HCT116 (cell line): ENCODE data around the gene GTF2IRD1. TPM values are rescaled to one million over a fixed set of nuclear protein-coding genes. Genes with fewer than 3 reads are reported as not detected.

Source experiments
- ATAC-seq: fragments of 200-7000 bp; cut with Tn5 transposase; 2 replicates; pipeline ENCODE4 v1.9.1; 2020; ENCODE audit warnings: mild to moderate bottlenecking, moderate library complexity
- BruUV-seq: library from RNA; stranded (reverse); fragments of 400-500 nt; replicated peaks from 2 replicates; lab custom pipeline; 2021; lab: Mats Ljungman, UMichigan
- CTCF ChIA-PET: fragments of 300-600 bp; sonication (Branson Sonifier 250); formaldehyde crosslinking; loops from one replicate; lab custom pipeline; 2021; ENCODE audit warnings: antibody characterized with exemption; lab: Charles Lee
- POLR2A ChIA-PET: fragments of 300-600, 350-600 bp; sonication (Branson Sonifier 250); formaldehyde crosslinking; loops from one replicate; lab custom pipeline; 2021; ENCODE audit warnings: antibody characterized with exemption; lab: Charles Lee
- RAD21 ChIA-PET, 2 experiments: fragments of 300-600 bp; sonication (Branson Sonifier 250); formaldehyde crosslinking; loops; one replicate each; lab custom pipeline; 2023; ENCODE audit warnings: low total read pairs in 2 of 2; ENCODE audit not compliant: uncharacterized antibody in 2 of 2, unreplicated experiment in 2 of 2, low non-redundant PET in 1 of 2; lab: Charles Lee
- DNase-seq: peaks from one replicate; pipeline ENCODE4 v3.0.0-alpha.2; 2010; ENCODE audit warnings: low read depth, low spot score
- H2AFZ ChIP-seq: fragments of 200-600 bp; shearing (Covaris generic), sonication (generic); 2 replicates; pipeline ENCODE4 v1.6.1; 2017; ENCODE audit warnings: low read depth, mixed run types, mixed read lengths, antibody characterized with exemption, low read length; ENCODE audit not compliant: poor library complexity, severe bottlenecking
- H3K27ac ChIP-seq: 2 replicates; pipeline ENCODE4 v1.5.1; 2012; ENCODE audit warnings: low read depth, low read length
- H3K27me3 ChIP-seq: fragments of 200-600 bp; sonication (generic); 2 replicates; pipeline ENCODE4 v1.6.1; 2016; ENCODE audit warnings: mixed run types, low read length, mixed read lengths; ENCODE audit not compliant: insufficient read depth
- H3K36me3 ChIP-seq, 2 experiments: fragments of 200-500 bp in 1 of 2; fragments of 200-600 bp in 1 of 2; sonication (Bioruptor generic) in 1 of 2; sonication (generic) in 1 of 2; 2 replicates each; pipeline versions ENCODE4 v1.5.1 to v1.6.1; 2014 to 2016; ENCODE audit warnings: low read length in 2 of 2, inconsistent platforms in 1 of 2, mixed read lengths in 1 of 2, mixed run types in 1 of 2; ENCODE audit not compliant: insufficient read depth in 2 of 2, control insufficient read depth in 1 of 2
- H3K4me1 ChIP-seq, 2 experiments: fragments of 200-600 bp in 1 of 2; sonication (generic) in 1 of 2; 2 replicates each; pipeline versions ENCODE4 v1.5.1 to v1.6.1; 2012 to 2017; ENCODE audit warnings: low read length in 2 of 2, inconsistent platforms in 1 of 2, mild to moderate bottlenecking in 1 of 2, mixed read lengths in 1 of 2, mixed run types in 1 of 2, moderate library complexity in 1 of 2; ENCODE audit not compliant: insufficient read depth in 2 of 2, control insufficient read depth in 1 of 2
- H3K4me2 ChIP-seq: fragments of 200-600 bp; sonication (generic); 2 replicates; pipeline ENCODE4 v1.6.1; 2017; ENCODE audit warnings: mixed run types, low read length, mixed read lengths
- H3K4me3 ChIP-seq, 2 experiments: fragments of 200-600 bp in 1 of 2; sonication (generic) in 1 of 2; replicated peaks in 1 of 2; 2 replicates each; pipeline ENCODE4 v1.5.1; 2011 to 2016; ENCODE audit warnings: low read length in 2 of 2, control low read depth in 1 of 2, low read depth in 1 of 2, mild to moderate bottlenecking in 1 of 2, mixed read lengths in 1 of 2, mixed run types in 1 of 2
- H3K79me2 ChIP-seq: fragments of 200-600 bp; sonication (generic); 2 replicates; pipeline ENCODE4 v1.6.1; 2017; ENCODE audit warnings: mild to moderate bottlenecking, mixed run types, low read length, moderate library complexity, mixed read lengths; ENCODE audit not compliant: insufficient read depth
- H3K9ac ChIP-seq: fragments of 200-600 bp; sonication (generic); 2 replicates; pipeline ENCODE4 v1.6.1; 2016; ENCODE audit warnings: low read length, mixed read lengths
- H3K9me2 ChIP-seq: fragments of 200-600 bp; sonication (generic), shearing (Covaris generic); 2 replicates; pipeline ENCODE4 v1.6.1; 2017; ENCODE audit warnings: mixed run types, mild to moderate bottlenecking, moderate library complexity; ENCODE audit not compliant: insufficient read depth
- H3K9me3 ChIP-seq, 2 experiments: fragments of 200-500 bp in 1 of 2; fragments of 200-600 bp in 1 of 2; sonication (Bioruptor generic) in 1 of 2; sonication (generic) in 1 of 2; 2 replicates each; pipeline ENCODE4 v1.6.1; 2014 to 2017; ENCODE audit warnings: low read length in 2 of 2, mixed read lengths in 2 of 2, inconsistent platforms in 1 of 2, low read depth in 1 of 2, mild to moderate bottlenecking in 1 of 2, mixed run types in 1 of 2, moderate library complexity in 1 of 2; ENCODE audit not compliant: control insufficient read depth in 1 of 2, insufficient read depth in 1 of 2
- H4K20me1 ChIP-seq: fragments of 200-600 bp; sonication (generic), shearing (Covaris generic); 2 replicates; pipeline ENCODE4 v1.6.1; 2017; ENCODE audit warnings: mixed run types, mild to moderate bottlenecking, moderate library complexity; ENCODE audit not compliant: insufficient read depth
- CEBPB ChIP-seq: IDR thresholded peaks from 2 replicates; pipeline ENCODE4 v1.6.1; 2012; ENCODE audit warnings: low read depth
- CTCF ChIP-seq, 3 experiments: fragments of 200-600 bp in 1 of 3; sonication (generic) in 1 of 3; IDR thresholded peaks in 2 of 3; conservative IDR thresholded peaks in 1 of 3; 2 replicates each; pipeline ENCODE4 v1.5.1; 2012 to 2017; ENCODE audit warnings: low read depth in 2 of 3, low read length in 2 of 3, antibody characterized with exemption in 1 of 3, borderline replicate concordance in 1 of 3, control low read depth in 1 of 3, mild to moderate bottlenecking in 1 of 3, mixed read lengths in 1 of 3, mixed run types in 1 of 3, moderate library complexity in 1 of 3; ENCODE audit not compliant: insufficient read depth in 1 of 3
- EZH2 ChIP-seq: fragments of 200-600 bp; sonication (generic); IDR thresholded peaks from 2 replicates; pipeline ENCODE4 v1.6.1; 2017; ENCODE audit warnings: antibody characterized with exemption, mixed run types
- FOSL1 ChIP-seq: IDR thresholded peaks from 2 replicates; pipeline ENCODE4 v1.6.1; 2012; ENCODE audit warnings: low read depth
- POLR2A ChIP-seq: IDR thresholded peaks from 2 replicates; pipeline ENCODE4 v1.7.0; 2011; ENCODE audit warnings: borderline replicate concordance; ENCODE audit not compliant: insufficient read depth, insufficient read length; ENCODE audit errors: extremely low read depth
- POLR2AphosphoS5 ChIP-seq: IDR thresholded peaks from 2 replicates; pipeline ENCODE4 v1.6.1; 2011; ENCODE audit warnings: mild to moderate bottlenecking, low read depth, low read length, moderate library complexity
- RAD21 ChIP-seq: IDR thresholded peaks from 2 replicates; pipeline ENCODE4 v1.6.1; 2012; ENCODE audit warnings: low read depth, mild to moderate bottlenecking
- SIN3A ChIP-seq: IDR thresholded peaks from 2 replicates; pipeline ENCODE4 v1.6.1; 2012; ENCODE audit warnings: low read depth
- SRF ChIP-seq: IDR thresholded peaks from 2 replicates; pipeline ENCODE4 v1.6.1; 2012; ENCODE audit warnings: low read depth
- ZFX ChIP-seq: fragments of 450-650 bp; IDR thresholded peaks from 2 replicates; pipeline ENCODE4 v1.6.1; 2017
- ZNF274 ChIP-seq: fragments of 200-500 bp; sonication (Bioruptor generic); IDR thresholded peaks from 2 replicates; pipeline ENCODE4 v1.6.1; 2014; ENCODE audit warnings: mild to moderate bottlenecking, low read depth, low read length, inconsistent platforms
- intact Hi-C: fragments of 100-400 bp; cut with micrococcal nuclease; formaldehyde crosslinking; loops from 2 replicates; pipeline ENCODE4 v1.10.0; 2022
- total RNA-seq: library from RNA; stranded (reverse); gene quantifications from one replicate; pipeline ENCODE4 v1.2.1, GENCODE V29; 2021; ENCODE audit not compliant: unreplicated experiment
- TF ChIP-seq, protein P1 (sequence below): IDR thresholded peaks from 2 replicates; pipeline ENCODE4 v1.6.1; 2012

The GTF2IRD1 gene
- total RNA-seq, 1 experiment from 2014 or later = 34.5 TPM

DNA sequence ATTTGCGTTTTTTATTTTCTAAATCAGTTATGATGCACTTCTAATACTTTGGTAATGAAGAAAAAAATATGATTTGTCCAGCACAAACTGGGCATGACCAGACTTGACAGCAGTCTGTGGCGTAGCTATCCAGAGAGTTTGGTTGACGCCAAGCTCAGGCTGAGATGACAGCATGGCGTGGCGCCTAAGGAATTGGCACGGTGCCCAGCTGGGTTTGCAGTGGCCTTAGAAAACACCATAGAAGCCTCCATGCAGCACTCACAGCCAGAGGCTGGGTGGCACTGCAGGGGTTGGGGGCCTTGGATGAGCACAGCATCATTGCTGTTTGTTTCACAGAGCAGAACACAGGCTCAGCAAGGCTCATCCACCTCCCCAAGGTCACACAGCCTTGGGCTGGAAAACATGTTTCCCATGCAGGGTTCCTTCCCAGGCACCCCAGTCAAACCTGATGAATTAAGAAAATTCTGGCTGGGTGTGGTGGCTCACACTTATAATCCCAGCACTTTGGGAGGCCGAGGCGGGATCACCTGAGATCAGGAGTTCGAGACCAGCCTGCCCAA, 88.9 kb downstream of the GTF2IRD1 start:
- ATAC-seq (no peak), DNase-seq (no peak)
- Histone ChIP-seq H3K79me2 (no peaks in the 10 kb centered on the region), H3K36me3 (peaks cover 0 to 10% of the 10 kb centered on the region in 2 experiments; a peak in 2 of 4 replicates), H3K27ac (no peak overlapping the region), H3K27me3 (no peaks in the 10 kb centered on the region), H2AFZ (no peak overlapping the region), H3K4me2 (no peak overlapping the region), H3K9me3 (no peaks in the 10 kb centered on the region), H3K9me2 (no peaks in the 10 kb centered on the region), H3K4me3 (no peak overlapping the region), H3K4me1 (no peaks in the 10 kb centered on the region), H4K20me1 (no peaks in the 10 kb centered on the region)
- CTCF ChIA-PET = no interaction called here
- no TSS peak for BruUV-seq
- intact Hi-C loops = loop anchor here (10.0 kb wide), 1 partner anchor 88 kb away; the partner anchor contains the start of gene GTF2IRD1
- RAD21 ChIA-PET = no interaction called here
- POLR2A ChIA-PET = no interaction called here
- TF ChIP-seq, protein P1, sequence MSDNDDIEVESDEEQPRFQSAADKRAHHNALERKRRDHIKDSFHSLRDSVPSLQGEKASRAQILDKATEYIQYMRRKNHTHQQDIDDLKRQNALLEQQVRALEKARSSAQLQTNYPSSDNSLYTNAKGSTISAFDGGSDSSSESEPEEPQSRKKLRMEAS = no peak
- TF ChIP-seq POLR2AphosphoS5 (no peak), EZH2 (no peak), RAD21 (no peak), ZNF274 (no peak), CTCF (IDR thresholded peaks at IDR 0.05 in 2 of 3, conservative IDR thresholded peaks at IDR 0.05 in 1 of 3; ENCODE audit: borderline replicate concordance in 1 of 3, insufficient read depth in 1 of 3, low read depth in 2 of 3, low read length in 2 of 3) (no peak), ZFX (no peak), SIN3A (no peak), CEBPB (no peak), SRF (no peak), FOSL1 (no peak), POLR2A (no peak)
- TF ChIP-seq, all 23 proteins: peak for 0
- H3K9ac ChIP-seq = no peak overlapping the region
